Measurements from ENCODE around the gene FA2H. TPM values are rescaled to one million over a fixed set of nuclear protein-coding genes. Genes with fewer than 3 reads are reported as not detected.
A peak's percentile ranks its signal among the peaks of the same experiment; 100 is the strongest.

The FA2H gene
- total and polyA plus RNA-seq, 2 of the 13 experiments (the other 11 are each of a cell fraction or from before 2014, with no cell fraction given), result 0.20 TPM; not detected in 1

GRCh38 chr16:74813109-74813641 lies 38.6 kb upstream of the FA2H start (continued):
- TF ChIP-seq MYPOP (CRISPR knock-in tag; IDR thresholded peaks at IDR 0.05), result peak; percentile 66
- peak; percentile 63; the same call in 1 of the 2 replicates for TF ChIP-seq ZFP36L2 (CRISPR knock-in tag; IDR thresholded peaks at IDR 0.05)
- peak; percentile 78 for TF ChIP-seq TBX2 (CRISPR knock-in tag; IDR thresholded peaks at IDR 0.05; ENCODE audit: borderline replicate concordance)
- TF ChIP-seq MTF1 (CRISPR knock-in tag; IDR thresholded peaks at IDR 0.05), result no peak
- TF ChIP-seq REST (IDR thresholded peaks at IDR 0.05; ENCODE audit: borderline replicate concordance in 1 of 2, low read depth in 1 of 2, low read length in 2 of 2), result no peak
- peak; percentile 92 for TF ChIP-seq REPIN1 (CRISPR knock-in tag; IDR thresholded peaks at IDR 0.05; ENCODE audit: borderline replicate concordance, low read depth)
- 0 out of 2 replicates have a peak, but pooled peaks have one; percentile 48 for TF ChIP-seq TIGD3 (CRISPR knock-in tag; IDR thresholded peaks at IDR 0.05; ENCODE audit: borderline replicate concordance)
- no peak for TF ChIP-seq NPAS2 (CRISPR knock-in tag; IDR thresholded peaks at IDR 0.05; ENCODE audit: borderline replicate concordance)
- no peak for TF ChIP-seq ZBTB44 (CRISPR knock-in tag; IDR thresholded peaks at IDR 0.05)
- no peak for TF ChIP-seq STAT6 (CRISPR knock-in tag; IDR thresholded peaks at IDR 0.05; ENCODE audit: borderline replicate concordance)
- TF ChIP-seq NRL (CRISPR knock-in tag; IDR thresholded peaks at IDR 0.05; ENCODE audit: borderline replicate concordance), result 0 out of 2 replicates have a peak, but pooled peaks have one; percentile 76
- TF ChIP-seq ZBTB42 (CRISPR knock-in tag; IDR thresholded peaks at IDR 0.05), result no peak
- TF ChIP-seq THAP7 (CRISPR knock-in tag; IDR thresholded peaks at IDR 0.05), result peak; percentile 81
- TF ChIP-seq JUN (CRISPR knock-in tag; IDR thresholded peaks at IDR 0.05), result peak; percentile 28; the same call in 1 of the 2 replicates
- peak; percentile 48; the same call in 1 of the 2 replicates for TF ChIP-seq CEBPG (CRISPR knock-in tag; IDR thresholded peaks at IDR 0.05)
- TF ChIP-seq SNAI1 (CRISPR knock-in tag; IDR thresholded peaks at IDR 0.05; ENCODE audit: borderline replicate concordance), result no peak
- peak; percentile 79; the same call in 1 of the 2 replicates for TF ChIP-seq ZNF431 (CRISPR knock-in tag; IDR thresholded peaks at IDR 0.05; ENCODE audit: borderline replicate concordance, low read depth)
